Mesodermal cell (in vitro differentiated cells): Measurements from ENCODE around the gene HECTD1.
"Not testable (repeated sequence)": the region's sequence is repeated elsewhere in the genome, so short reads cannot be mapped to it uniquely, and the experiment has no call there.

Experiments
- H3K27ac ChIP-seq: 2 replicates; pipeline ENCODE4 v1.7.0; 2013; ENCODE audit warnings: mild to moderate bottlenecking, low read depth, low read length, moderate library complexity; ENCODE audit not compliant: severe bottlenecking
- H3K36me3 ChIP-seq: 2 replicates; pipeline ENCODE4 v1.7.1; 2013; ENCODE audit warnings: mild to moderate bottlenecking, low read length, moderate library complexity; ENCODE audit not compliant: control insufficient read depth, insufficient read depth
- H3K4me1 ChIP-seq: one replicate; pipeline ENCODE4 v1.7.1; 2013; ENCODE audit warnings: mild to moderate bottlenecking, low read length; ENCODE audit not compliant: insufficient read depth, control insufficient read depth, poor library complexity, severe bottlenecking
- H3K4me3 ChIP-seq: 2 replicates; pipeline ENCODE4 v1.7.0; 2013; ENCODE audit warnings: low read length, control low read depth, mild to moderate bottlenecking; ENCODE audit not compliant: insufficient read depth, poor library complexity, severe bottlenecking; ENCODE audit errors: extremely low read depth
- H3K9me3 ChIP-seq: 2 replicates; pipeline ENCODE4 v1.7.1; 2013; ENCODE audit warnings: mild to moderate bottlenecking, low read length, moderate library complexity; ENCODE audit not compliant: control insufficient read depth
- WGBS, 2 experiments: methylation state at CpG; one replicate each; pipeline ENCODE4 v1.1.5; 2013; ENCODE audit warnings: missing lambda C conversion rate in 2 of 2; ENCODE audit not compliant: insufficient coverage in 2 of 2; 5-methylcytosine and 5-hydroxymethylcytosine counted together

HECTD1 gene

GRCh38 chr14:31242161-31242940 is 34.8 kb upstream of the HECTD1 start:
- H3K4me3 ChIP-seq, H3K36me3 ChIP-seq, H3K27ac ChIP-seq, H3K4me1 ChIP-seq, H3K9me3 ChIP-seq: not testable (repeated sequence)
- WGBS, 2 experiments: 90 to 97% methylated on average over 3 to 5 of the region's 10 CpGs

- Histone ChIP-seq H3K36me3 (no peaks in the 10 kb centered on the region), H3K27ac (no peak overlapping the region), H3K9me3 (no peaks in the 10 kb centered on the region), H3K4me1 (no peaks in the 10 kb centered on the region), H3K4me3 (no peak overlapping the region)
- WGBS, 2 experiments: 100% methylated on average over 1 to 2 of the region's 2 CpGs
These were observed 34.0 kb upstream of the HECTD1 start for GRCh38 chr14:31241450-31242114.

DNA sequence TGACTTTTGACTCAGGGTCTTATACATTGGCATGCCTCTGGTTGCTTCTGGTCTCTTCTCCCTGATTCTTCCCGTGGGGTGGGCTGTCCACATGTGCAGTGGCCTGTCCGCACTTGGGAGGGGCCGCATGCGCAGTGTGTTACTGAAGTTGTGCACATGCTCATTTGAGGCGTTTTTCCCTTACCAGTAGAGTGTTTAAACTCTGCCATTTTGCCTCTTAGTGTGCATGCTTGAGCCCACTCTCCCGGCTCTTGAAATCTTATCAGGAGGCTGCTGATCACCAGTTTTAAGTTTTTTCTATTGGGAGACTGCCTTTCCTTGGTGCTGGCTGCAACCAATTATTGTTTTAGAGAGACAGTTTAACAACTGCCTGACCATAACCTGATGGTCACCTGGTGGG is 32.1 kb upstream of the HECTD1 start:
- Histone ChIP-seq H3K36me3 (no peaks in the 10 kb centered on the region), H3K4me3 (no peak overlapping the region), H3K4me1 (no peaks in the 10 kb centered on the region), H3K27ac (no peak overlapping the region), H3K9me3 (no peaks in the 10 kb centered on the region)
- 97 to 98% methylated on average over 6 of the region's 6 CpGs for WGBS, 2 experiments

DNA sequence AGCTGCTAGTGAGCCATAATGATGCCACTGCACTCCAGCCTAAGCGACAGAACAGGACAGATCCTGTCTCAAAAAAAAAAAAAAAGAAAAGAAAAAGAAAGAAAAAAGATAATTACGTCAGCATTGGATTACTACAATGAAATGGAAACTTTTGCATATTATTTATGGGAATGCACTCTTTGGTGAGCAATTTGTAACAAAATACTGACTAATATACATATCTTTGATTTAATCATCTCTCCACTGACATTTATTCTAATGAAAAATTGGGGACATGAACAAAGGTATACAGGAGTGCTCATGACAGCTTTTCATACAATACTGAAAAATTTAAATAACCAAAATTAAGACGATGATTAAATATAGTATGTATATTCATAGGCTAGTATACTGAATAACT is 27.9 kb upstream of the HECTD1 start:
- WGBS, 2 experiments: no CpG with 5 or more reads among the region's 3 CpGs
- H3K36me3 ChIP-seq: no peaks in the 10 kb centered on the region

DNA sequence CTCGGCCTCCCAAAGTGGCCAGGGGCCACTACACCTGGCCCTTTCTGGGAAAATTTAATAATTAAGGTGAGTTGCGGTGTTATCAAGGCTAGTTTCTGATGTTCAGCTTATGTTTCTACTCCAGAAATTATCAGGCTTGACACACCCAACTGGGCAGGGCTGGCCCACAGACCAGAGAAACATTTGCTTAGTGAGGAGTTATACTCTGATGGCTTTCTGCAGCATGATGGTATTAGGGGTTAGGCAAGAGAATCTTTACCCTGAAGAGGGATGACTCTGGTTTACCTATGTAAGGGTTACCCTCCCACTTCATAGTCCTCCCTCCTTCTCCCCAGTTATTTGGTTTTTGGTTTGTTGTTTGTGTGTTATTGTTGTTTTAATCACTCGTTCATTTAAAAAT is 24.5 kb upstream of the HECTD1 start:
- no peaks in the 10 kb centered on the region for H3K9me3 ChIP-seq
- 90 to 100% methylated on average over 1 to 2 of the region's 3 CpGs for WGBS, 2 experiments
- H3K36me3 ChIP-seq: no peaks in the 10 kb centered on the region
- no peaks in the 10 kb centered on the region for H3K4me1 ChIP-seq
- no peak overlapping the region for H3K4me3 ChIP-seq
- H3K27ac ChIP-seq: no peak overlapping the region

More for the DNA sequence above, 27.9 kb upstream of the HECTD1 start:
- no peak overlapping the region for H3K4me3 ChIP-seq
- no peaks in the 10 kb centered on the region for H3K9me3 ChIP-seq
- no peaks in the 10 kb centered on the region for H3K4me1 ChIP-seq
- no peak overlapping the region for H3K27ac ChIP-seq

- not testable (repeated sequence) for H3K9me3 ChIP-seq, H3K4me3 ChIP-seq, H3K36me3 ChIP-seq, H3K27ac ChIP-seq, H3K4me1 ChIP-seq
- WGBS, 2 experiments: 90 to 100% methylated on average over 1 to 2 of the region's 2 CpGs
These were observed 23.7 kb upstream of the HECTD1 start for GRCh38 chr14:31231272-31231671.

GRCh38 chr14:31230573-31230958 is 23.0 kb upstream of the HECTD1 start:
- no peak overlapping the region for H3K27ac ChIP-seq
- no peaks in the 10 kb centered on the region for H3K4me1 ChIP-seq
- H3K4me3 ChIP-seq: no peak overlapping the region
- WGBS, 2 experiments: no CpG with 5 or more reads among the region's 1 CpG
- no peaks in the 10 kb centered on the region for H3K9me3 ChIP-seq
- H3K36me3 ChIP-seq: no peaks in the 10 kb centered on the region

DNA sequence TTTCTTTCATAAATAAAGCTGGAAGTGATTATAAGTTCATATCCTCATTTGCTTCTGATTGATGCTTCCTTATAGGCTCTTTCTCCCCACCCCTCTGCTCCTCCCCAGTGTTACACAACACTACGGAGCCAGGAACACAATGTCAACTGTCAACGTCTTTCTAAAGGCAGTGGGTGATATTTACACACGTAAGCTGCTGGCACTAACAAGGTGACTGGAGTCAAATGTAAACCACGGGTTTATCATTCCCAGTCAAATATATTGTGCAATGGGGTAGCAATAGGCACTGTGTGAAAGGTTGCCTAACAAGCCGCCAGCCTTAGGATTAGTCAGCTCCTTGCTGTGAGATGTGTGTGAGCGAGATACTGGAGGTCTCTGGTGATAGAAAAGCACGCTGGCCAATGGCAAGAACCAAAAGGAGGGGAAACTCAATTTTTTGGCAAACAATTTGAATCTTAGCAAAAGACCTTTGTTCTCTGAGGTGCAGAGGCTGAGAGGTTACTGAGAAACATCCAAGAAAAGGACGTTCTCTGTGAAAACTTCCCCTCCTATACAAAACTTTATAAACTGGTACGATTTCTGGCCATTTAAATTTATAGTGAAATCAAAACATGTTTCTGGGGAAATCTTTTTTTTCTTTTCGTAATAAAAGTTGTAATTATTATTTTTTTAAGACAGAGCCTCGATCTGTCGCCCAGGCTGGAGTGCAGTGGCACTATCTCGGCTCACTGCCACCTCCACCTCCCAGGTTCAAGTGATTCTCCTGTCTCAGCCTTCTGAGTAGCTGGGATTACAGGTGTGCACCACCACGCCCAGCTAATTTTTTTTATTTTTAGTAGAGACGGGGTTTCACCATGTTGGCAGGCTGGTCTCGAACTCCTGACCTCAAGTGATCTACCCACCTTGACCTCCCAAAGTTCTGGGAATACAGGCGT is 22.3 kb upstream of the HECTD1 start:
- Histone ChIP-seq H3K4me3 (no peak overlapping the region), H3K4me1 (no peaks in the 10 kb centered on the region), H3K27ac (no peak overlapping the region), H3K9me3 (no peaks in the 10 kb centered on the region), H3K36me3 (no peaks in the 10 kb centered on the region)
- WGBS, 2 experiments: 43 to 69% methylated on average over 7 to 11 of the region's 17 CpGs

GRCh38 chr14:31229009-31229408 is 21.4 kb upstream of the HECTD1 start:
- Histone ChIP-seq H3K27ac (no peak overlapping the region), H3K4me1 (no peaks in the 10 kb centered on the region), H3K36me3 (no peaks in the 10 kb centered on the region), H3K4me3 (no peak overlapping the region), H3K9me3 (no peaks in the 10 kb centered on the region)

GRCh38 chr14:31228533-31228932 is 20.9 kb upstream of the HECTD1 start:
- no peak overlapping the region for H3K27ac ChIP-seq

More at GRCh38 chr14:31228533-31228932, 20.9 kb upstream of the HECTD1 start:
- Histone ChIP-seq H3K36me3 (no peaks in the 10 kb centered on the region), H3K4me1 (no peaks in the 10 kb centered on the region), H3K4me3 (no peak overlapping the region), H3K9me3 (no peaks in the 10 kb centered on the region)
